Spleen (tissue), 11 donors: Measurements from ENCODE around the gene TLDC2. TPM values are rescaled to one million over a fixed set of nuclear protein-coding genes. Genes with fewer than 3 reads are reported as not detected.

Experiments
- DNase-seq: peaks from one replicate; pipeline ENCODE4 v3.0.0-alpha.2; 2020
- H3K27ac ChIP-seq, 8 donors: fragments of 200-600 bp; sonication (generic) in 7 of 8; 1 replicate in 4 of 8; 2 replicates in 4 of 8; pipeline versions ENCODE4 v1.5.0 to v1.8.0; 2016 to 2021; ENCODE audit warnings: inconsistent platforms in 4 of 8, mild to moderate bottlenecking in 4 of 8, moderate library complexity in 1 of 8
- H3K27me3 ChIP-seq, 7 donors: fragments of 200-600 bp; sonication (generic) in 6 of 7; replicated peaks in 1 of 7; 1 replicate in 4 of 7; 2 replicates in 3 of 7; pipeline versions ENCODE4 v1.5.0 to v1.8.0; 2016 to 2021; ENCODE audit warnings: inconsistent platforms in 3 of 7, mild to moderate bottlenecking in 1 of 7
- H3K36me3 ChIP-seq, 6 donors: fragments of 200-600 bp; sonication (generic) in 5 of 6; 1 replicate in 4 of 6; 2 replicates in 2 of 6; pipeline versions ENCODE4 v1.5.0 to v1.8.0; 2016 to 2021; ENCODE audit warnings: inconsistent platforms in 2 of 6
- H3K4me1 ChIP-seq, 6 donors: fragments of 200-600 bp; sonication (generic) in 5 of 6; 1 replicate in 3 of 6; 2 replicates in 3 of 6; pipeline versions ENCODE4 v1.5.0 to v1.8.0; 2016 to 2021; ENCODE audit warnings: inconsistent platforms in 3 of 6
- H3K4me3 ChIP-seq, 8 donors: fragments of 200-600 bp; sonication (generic) in 7 of 8; 1 replicate in 4 of 8; 2 replicates in 4 of 8; pipeline versions ENCODE4 v1.5.0 to v1.8.0; 2016 to 2021; ENCODE audit warnings: inconsistent platforms in 4 of 8, mild to moderate bottlenecking in 4 of 8, moderate library complexity in 2 of 8
- H3K9me3 ChIP-seq, 8 donors: fragments of 200-600 bp; sonication (generic) in 7 of 8; 1 replicate in 4 of 8; 2 replicates in 4 of 8; pipeline versions ENCODE4 v1.5.0 to v1.8.0; 2016 to 2021; ENCODE audit warnings: inconsistent platforms in 4 of 8
- CTCF ChIP-seq, 11 experiments: fragments of 200-600 bp in 7 of 11; fragments of 450-650 bp in 4 of 11; sonication (generic) in 4 of 11; IDR thresholded peaks in 8 of 11; conservative IDR thresholded peaks in 3 of 11; 1 replicate in 7 of 11; 2 replicates in 4 of 11; pipeline versions ENCODE4 v1.4.0 to v1.8.0; 2016 to 2021; ENCODE audit warnings: antibody characterized with exemption in 11 of 11, inconsistent platforms in 4 of 11, mild to moderate bottlenecking in 1 of 11
- POLR2A ChIP-seq, 3 donors: fragments of 450-650 bp; IDR thresholded peaks; one replicate each; pipeline ENCODE4 v1.5.1; 2017; ENCODE audit warnings: antibody characterized with exemption in 3 of 3, mild to moderate bottlenecking in 1 of 3
- POLR2AphosphoS5 ChIP-seq, 3 donors: sonication (generic); formaldehyde crosslinking; IDR thresholded peaks; one replicate each; pipeline ENCODE4 v1.5.1; 2017; ENCODE audit warnings: antibody characterized with exemption in 3 of 3
- WGBS, 5 donors: extraction: QIAGEN DNeasy Blood & Tissue Kit in 3 of 5; methylation state at CpG; one replicate each; pipeline versions ENCODE4 v1.1.5 to v1.1.7; 2013 to 2018; 5-methylcytosine and 5-hydroxymethylcytosine counted together
- intact Hi-C: fragments of 100-400 bp; cut with DNase I; formaldehyde crosslinking; loops from one replicate; pipeline ENCODE4 v1.15.0; 2023; ENCODE audit warnings: low total_unique reads
- polyA plus RNA-seq, 3 donors: library from polyadenylated mRNA; stranded (reverse); fragments of 200-250 nt; gene quantifications; one replicate each; pipeline ENCODE4 v1.2.1, GENCODE V29; 2013
- total RNA-seq, 7 donors: library from RNA; depleted of rRNA in 3 of 7; stranded (reverse); fragments of >200 nt in 3 of 7; fragmentation: NEBNext Ultra II Directional in 4 of 7; extraction: Animal tissue kit (Norgen Biotek cat#: 25700) in 4 of 7; gene quantifications; one replicate each; pipeline versions ENCODE4 v1.1.0 to v1.2.1, GENCODE V29; 2016 to 2021
- donor health status: healthy with polysubstance abuse.
- donor health status: DM: no; HTN: no; CAD: no; lungs with moderate emphysema.
- donor health status: DM: no; HTN: no; CAD: no.
- donor health status: Bipolar disorder and iron deficiency.
- donor health status: healthy.
- donor health status: DM: no; HTN: no; CAD: no.
- donor health status: DM: yes; HTN: yes; CAD: no.

TLDC2 gene
- total and polyA plus RNA-seq, 10 donors: 0.05 to 0.16 (median 0.11) TPM; not detected in 7

- intact Hi-C loops: no loop called here
- 69 to 82% (median 79%) methylated on average over 7 of the region's 7 CpGs for WGBS, 5 donors
Measured at GRCh38 chr20:36866164-36866563, 9.8 kb upstream of the TLDC2 start.

GRCh38 chr20:36866681-36867495, 9.1 kb upstream of the TLDC2 start:
- H3K27ac ChIP-seq: peak overlapping the region in 5 of 8 donors; percentile 8 to 71 (median 52)
- intact Hi-C loops: no loop called here

More at GRCh38 chr20:36866164-36866563, 9.8 kb upstream of the TLDC2 start:
- Histone ChIP-seq H3K27ac (peak overlapping the region in 2 of 8 donors; percentile 52 to 71), H3K9me3 (no peaks in the 10 kb centered on the region), H3K4me3 (no peak overlapping the region), H3K4me1 (peaks cover 6 to 50% (median 44%) of the 10 kb centered on the region in 6 donors), H3K27me3 (peaks cover 0 to 33% (median 0%) of the 10 kb centered on the region in 7 donors), H3K36me3 (no peaks in the 10 kb centered on the region)
- TF ChIP-seq CTCF (IDR thresholded peaks at IDR 0.05 in 8 of 11, conservative IDR thresholded peaks at IDR 0.05 in 3 of 11): no peak
- TF ChIP-seq POLR2AphosphoS5 (IDR thresholded peaks at IDR 0.05): no peak
- no peak for TF ChIP-seq POLR2A (IDR thresholded peaks at IDR 0.05)
- no peak for DNase-seq

GRCh38 chr20:36871640-36872570, 4.0 kb upstream of the TLDC2 start:
- peak; percentile 56 for DNase-seq
- no peaks in the 10 kb centered on the region for H3K36me3 ChIP-seq
- H3K9me3 ChIP-seq: no peaks in the 10 kb centered on the region
- WGBS, 5 donors: 53 to 62% (median 58%) methylated on average over 16 of the region's 16 CpGs
- intact Hi-C loops: no loop called here
- no peak overlapping the region for H3K4me3 ChIP-seq
- TF ChIP-seq POLR2AphosphoS5 (IDR thresholded peaks at IDR 0.05) (no peak), CTCF (IDR thresholded peaks at IDR 0.05 in 8 of 11, conservative IDR thresholded peaks at IDR 0.05 in 3 of 11) (no peak), POLR2A (IDR thresholded peaks at IDR 0.05) (no peak)
- H3K4me1 ChIP-seq: peaks cover 0 to 42% (median 21%) of the 10 kb centered on the region in 6 donors
- no peaks in the 10 kb centered on the region for H3K27me3 ChIP-seq
- H3K27ac ChIP-seq: no peak overlapping the region

More at GRCh38 chr20:36866681-36867495, 9.1 kb upstream of the TLDC2 start:
- TF ChIP-seq POLR2AphosphoS5 (IDR thresholded peaks at IDR 0.05) (peak in 2 of 3 donors; percentile 39 to 45), CTCF (IDR thresholded peaks at IDR 0.05 in 8 of 11, conservative IDR thresholded peaks at IDR 0.05 in 3 of 11) (no peak)
- Histone ChIP-seq H3K36me3 (no peaks in the 10 kb centered on the region), H3K9me3 (no peaks in the 10 kb centered on the region), H3K4me3 (no peak overlapping the region), H3K4me1 (peaks cover 0 to 43% (median 37%) of the 10 kb centered on the region in 6 donors), H3K27me3 (peaks cover 0 to 32% (median 0%) of the 10 kb centered on the region in 7 donors)
- 58 to 64% (median 59%) methylated on average over 8 of the region's 8 CpGs for WGBS, 5 donors
- DNase-seq: no peak
